ENCODE results near the gene HDGFL2. TPM values are rescaled to one million over a fixed set of nuclear protein-coding genes. Genes with fewer than 3 reads are reported as not detected.

Gene HDGFL2
- 65.8 and 106 TPM in 2 replicates for polyA plus RNA-seq (2014; cell fraction: cytosol; rRNA removed)
- 127 and 128 TPM in 2 replicates for polyA plus RNA-seq (2014; cell fraction: nucleus; rRNA removed)

- no peak for DNase-seq (ENCODE audit: low spot score)
Measured at GRCh38 chr19:4472174-4472974, at the start of gene HDGFL2. Gene HDGFL2 (plus strand): TSS chr19:4472297. CDS start chr19:4472351, 54 bp downstream.

- DNase-seq (ENCODE audit: low spot score): no peak
Measured at GRCh38 chr19:4423416-4424126, 48.5 kb upstream of the HDGFL2 start.

GRCh38 chr19:4425537-4425936 lies 46.6 kb upstream of the HDGFL2 start:
- no peak for DNase-seq (ENCODE audit: low spot score)

GRCh38 chr19:4428326-4428975 lies 43.6 kb upstream of the HDGFL2 start:
- no peak for DNase-seq (ENCODE audit: low spot score)

GRCh38 chr19:4429256-4429655 lies 42.8 kb upstream of the HDGFL2 start:
- DNase-seq (ENCODE audit: low spot score): no peak

GRCh38 chr19:4429771-4430171 lies 42.3 kb upstream of the HDGFL2 start:
- no peak for DNase-seq (ENCODE audit: low spot score)

- DNase-seq (ENCODE audit: low spot score): no peak
Measured at GRCh38 chr19:4430760-4431159, 41.3 kb upstream of the HDGFL2 start.

- no peak for DNase-seq (ENCODE audit: low spot score)
Measured at GRCh38 chr19:4431296-4431695, 40.8 kb upstream of the HDGFL2 start.

GRCh38 chr19:4431808-4432674 lies 40.1 kb upstream of the HDGFL2 start:
- no peak for DNase-seq (ENCODE audit: low spot score)

GRCh38 chr19:4432918-4433506 lies 39.1 kb upstream of the HDGFL2 start:
- DNase-seq (ENCODE audit: low spot score): no peak

- no peak for DNase-seq (ENCODE audit: low spot score)
Measured at GRCh38 chr19:4434391-4434790, 37.7 kb upstream of the HDGFL2 start.

GRCh38 chr19:4436231-4436630 lies 35.9 kb upstream of the HDGFL2 start:
- no peak for DNase-seq (ENCODE audit: low spot score)

GRCh38 chr19:4437103-4437502 lies 35.0 kb upstream of the HDGFL2 start:
- no peak for DNase-seq (ENCODE audit: low spot score)

- DNase-seq (ENCODE audit: low spot score): no peak
Measured at GRCh38 chr19:4439243-4439642, 32.9 kb upstream of the HDGFL2 start.

GRCh38 chr19:4441994-4442818 lies 29.9 kb upstream of the HDGFL2 start:
- DNase-seq (ENCODE audit: low spot score): no peak

GRCh38 chr19:4442819-4443146 lies 29.3 kb upstream of the HDGFL2 start:
- DNase-seq (ENCODE audit: low spot score): no peak

- no peak for DNase-seq (ENCODE audit: low spot score)
Measured at GRCh38 chr19:4443188-4443587, 28.9 kb upstream of the HDGFL2 start.

GRCh38 chr19:4443966-4444764 lies 27.9 kb upstream of the HDGFL2 start:
- DNase-seq (ENCODE audit: low spot score): no peak

Data from SK-N-DZ (cell line).